Stimulated activated naive CD8-positive, alpha-beta T cell treated with anti-CD3 and anti-CD28 coated beads, Interleukin-15, Interleukin-2, amounts not matched to agents 100 ng/mL and 50 ng/mL, for 24 hours (primary cell): ENCODE data around the gene CNPY1.
"Not testable (repeated sequence)": the region's sequence is repeated elsewhere in the genome, so short reads cannot be mapped to it uniquely, and the experiment has no call there.

Experiments used
- H3K27ac Mint-ChIP-seq: one replicate; pipeline ENCODE4 v1.8.0; 2021; ENCODE audit warnings: mild to moderate bottlenecking, mixed read lengths
- H3K27me3 Mint-ChIP-seq: one replicate; pipeline ENCODE4 v1.8.0; 2021; ENCODE audit warnings: mixed read lengths
- H3K36me3 Mint-ChIP-seq: one replicate; pipeline ENCODE4 v1.8.0; 2021; ENCODE audit warnings: low read depth, mixed read lengths
- H3K4me1 Mint-ChIP-seq: one replicate; pipeline ENCODE4 v1.8.0; 2021; ENCODE audit warnings: low read depth, mixed read lengths
- H3K4me3 Mint-ChIP-seq: one replicate; pipeline ENCODE4 v1.8.0; 2021; ENCODE audit warnings: mild to moderate bottlenecking, mixed read lengths
- H3K9me3 Mint-ChIP-seq: one replicate; pipeline ENCODE4 v1.8.0; 2021; ENCODE audit warnings: mixed read lengths

CNPY1 gene

GRCh38 chr7:155521007-155521742, 25.2 kb downstream of the CNPY1 start:
- Mint-ChIP-seq H3K9me3 (no peaks in the 10 kb centered on the region), H3K27ac (no peak overlapping the region), H3K4me3 (no peak overlapping the region), H3K36me3 (no peaks in the 10 kb centered on the region), H3K4me1 (no peaks in the 10 kb centered on the region), H3K27me3 (peaks cover 41% of the 10 kb centered on the region)

GRCh38 chr7:155520114-155520513, 26.2 kb downstream of the CNPY1 start:
- H3K27me3 Mint-ChIP-seq, result peaks cover 42% of the 10 kb centered on the region
- no peak overlapping the region for H3K27ac Mint-ChIP-seq
- H3K4me1 Mint-ChIP-seq, result no peaks in the 10 kb centered on the region
- H3K9me3 Mint-ChIP-seq, result no peaks in the 10 kb centered on the region
- no peak overlapping the region for H3K4me3 Mint-ChIP-seq
- H3K36me3 Mint-ChIP-seq, result no peaks in the 10 kb centered on the region

GRCh38 chr7:155519358-155519757, 27.0 kb downstream of the CNPY1 start:
- H3K27ac Mint-ChIP-seq, H3K9me3 Mint-ChIP-seq, H3K4me3 Mint-ChIP-seq, H3K36me3 Mint-ChIP-seq, H3K4me1 Mint-ChIP-seq: not testable (repeated sequence)
- H3K27me3 Mint-ChIP-seq, result peaks cover 40% of the 10 kb centered on the region

GRCh38 chr7:155518633-155519032, 27.7 kb downstream of the CNPY1 start:
- Mint-ChIP-seq H3K36me3 (no peaks in the 10 kb centered on the region), H3K9me3 (no peaks in the 10 kb centered on the region), H3K4me1 (no peaks in the 10 kb centered on the region), H3K27ac (no peak overlapping the region), H3K27me3 (peaks cover 47% of the 10 kb centered on the region), H3K4me3 (no peak overlapping the region)

GRCh38 chr7:155517969-155518368, 28.4 kb downstream of the CNPY1 start:
- Mint-ChIP-seq H3K4me3 (no peak overlapping the region), H3K36me3 (no peaks in the 10 kb centered on the region), H3K4me1 (no peaks in the 10 kb centered on the region), H3K9me3 (no peaks in the 10 kb centered on the region), H3K27ac (no peak overlapping the region), H3K27me3 (peaks cover 54% of the 10 kb centered on the region)

GRCh38 chr7:155517452-155517851, 28.9 kb downstream of the CNPY1 start:
- H3K27me3 Mint-ChIP-seq, result peaks cover 59% of the 10 kb centered on the region
- H3K4me1 Mint-ChIP-seq, result no peaks in the 10 kb centered on the region

GRCh38 chr7:155516466-155516865, 29.9 kb downstream of the CNPY1 start:
- H3K27ac Mint-ChIP-seq, result no peak overlapping the region
- no peaks in the 10 kb centered on the region for H3K4me1 Mint-ChIP-seq
- H3K9me3 Mint-ChIP-seq, result no peaks in the 10 kb centered on the region
- H3K27me3 Mint-ChIP-seq, result peaks cover 69% of the 10 kb centered on the region
- H3K4me3 Mint-ChIP-seq, result no peak overlapping the region
- no peaks in the 10 kb centered on the region for H3K36me3 Mint-ChIP-seq

More at GRCh38 chr7:155517452-155517851, 28.9 kb downstream of the CNPY1 start:
- H3K36me3 Mint-ChIP-seq, result no peaks in the 10 kb centered on the region
- H3K27ac Mint-ChIP-seq, result no peak overlapping the region
- no peak overlapping the region for H3K4me3 Mint-ChIP-seq
- H3K9me3 Mint-ChIP-seq, result no peaks in the 10 kb centered on the region

- Mint-ChIP-seq H3K9me3 (no peaks in the 10 kb centered on the region), H3K4me1 (peaks cover 3% of the 10 kb centered on the region), H3K27ac (no peak overlapping the region), H3K27me3 (peaks cover 81% of the 10 kb centered on the region), H3K36me3 (no peaks in the 10 kb centered on the region), H3K4me3 (no peak overlapping the region)
Measured at GRCh38 chr7:155515318-155515717, 31.0 kb downstream of the CNPY1 start.

- no peak overlapping the region for H3K27ac Mint-ChIP-seq
- H3K27me3 Mint-ChIP-seq, result peaks cover 82% of the 10 kb centered on the region
- H3K4me1 Mint-ChIP-seq, result peaks cover 10% of the 10 kb centered on the region
- no peak overlapping the region for H3K4me3 Mint-ChIP-seq
- H3K9me3 Mint-ChIP-seq, result no peaks in the 10 kb centered on the region
- H3K36me3 Mint-ChIP-seq, result peaks cover under 1% of the 10 kb centered on the region
Measured at GRCh38 chr7:155514296-155514695, 32.1 kb downstream of the CNPY1 start.

- Mint-ChIP-seq H3K36me3 (peaks cover 4% of the 10 kb centered on the region), H3K9me3 (no peaks in the 10 kb centered on the region), H3K27ac (no peak overlapping the region), H3K4me3 (no peak overlapping the region), H3K4me1 (peaks cover 14% of the 10 kb centered on the region), H3K27me3 (peaks cover 82% of the 10 kb centered on the region)
Measured at GRCh38 chr7:155513543-155514285, 32.6 kb downstream of the CNPY1 start.

- no peak overlapping the region for H3K4me3 Mint-ChIP-seq
- H3K36me3 Mint-ChIP-seq, result peaks cover 4% of the 10 kb centered on the region
- H3K9me3 Mint-ChIP-seq, result no peaks in the 10 kb centered on the region
- no peak overlapping the region for H3K27ac Mint-ChIP-seq
- peaks cover 14% of the 10 kb centered on the region for H3K4me1 Mint-ChIP-seq
- H3K27me3 Mint-ChIP-seq, result peaks cover 85% of the 10 kb centered on the region
Measured at GRCh38 chr7:155512246-155512887, 34.0 kb downstream of the CNPY1 start.

GRCh38 chr7:155511702-155511996, 34.7 kb downstream of the CNPY1 start:
- no peak overlapping the region for H3K27ac Mint-ChIP-seq
- H3K9me3 Mint-ChIP-seq, result peaks cover 4% of the 10 kb centered on the region
- H3K4me1 Mint-ChIP-seq, result peaks cover 19% of the 10 kb centered on the region
- H3K36me3 Mint-ChIP-seq, result peaks cover 4% of the 10 kb centered on the region
- H3K27me3 Mint-ChIP-seq, result peaks cover 87% of the 10 kb centered on the region
- H3K4me3 Mint-ChIP-seq, result no peak overlapping the region

GRCh38 chr7:155510975-155511701, 35.2 kb downstream of the CNPY1 start:
- Mint-ChIP-seq H3K4me1 (peaks cover 19% of the 10 kb centered on the region), H3K36me3 (peaks cover 4% of the 10 kb centered on the region), H3K4me3 (no peak overlapping the region), H3K27me3 (peaks cover 89% of the 10 kb centered on the region), H3K9me3 (peaks cover 4% of the 10 kb centered on the region), H3K27ac (no peak overlapping the region)

- Mint-ChIP-seq H3K9me3 (peaks cover 4% of the 10 kb centered on the region), H3K27me3 (peaks cover 92% of the 10 kb centered on the region), H3K4me3 (peak overlapping the region; percentile 67), H3K4me1 (peaks cover 19% of the 10 kb centered on the region), H3K36me3 (peaks cover 4% of the 10 kb centered on the region), H3K27ac (peak overlapping the region; percentile 68)
Measured at GRCh38 chr7:155509725-155510551, 36.4 kb downstream of the CNPY1 start.
